GM21529 (cell line): Measurements from ENCODE around the gene PTPRN2.

Experiments used
- ATAC-seq: cut with Tn5 transposase; IDR thresholded peaks from one replicate; pipeline ENCODE4 v1.9.1; 2021; ENCODE audit not compliant: unreplicated experiment

Gene PTPRN2

GRCh38 chr7:157978766-157979165 is 608.9 kb downstream of the PTPRN2 start:
- ATAC-seq = no peak

DNA sequence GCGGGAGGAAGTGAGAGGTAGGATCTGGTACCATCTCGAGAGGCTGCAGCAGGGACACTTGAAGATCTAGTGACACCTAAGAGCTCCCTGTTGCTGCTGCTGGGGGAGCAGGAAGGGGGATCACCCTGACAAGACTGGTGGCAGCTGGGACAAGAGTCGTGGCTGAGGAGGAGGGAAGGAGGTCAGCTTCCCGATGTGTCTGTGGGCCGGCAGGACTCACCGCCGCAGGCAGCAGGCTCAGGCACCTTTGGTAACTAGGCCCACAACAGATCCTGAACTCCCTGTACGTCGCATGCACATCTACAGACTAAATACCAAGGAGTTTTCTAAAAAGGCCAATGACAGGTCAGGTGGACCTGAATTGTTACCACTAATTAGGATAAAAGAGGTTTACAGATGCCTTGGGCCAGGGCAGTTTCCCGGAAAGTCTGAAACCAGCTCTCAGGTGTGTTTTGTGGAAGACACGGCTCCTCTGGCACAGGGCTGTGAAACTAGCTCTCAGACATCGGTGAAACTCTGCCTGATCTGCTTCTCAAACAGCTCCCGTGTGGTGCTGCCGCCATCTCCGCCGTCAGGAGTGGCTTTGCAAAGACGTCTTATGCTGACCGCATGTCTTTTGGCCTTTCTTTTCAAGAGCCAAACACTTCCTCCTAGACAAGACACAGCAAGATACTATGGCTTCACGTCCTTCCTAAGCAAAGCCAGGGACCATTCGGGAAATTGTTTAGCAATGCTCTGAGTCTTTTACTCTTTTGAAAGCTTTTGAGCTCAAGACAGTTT is 609.7 kb downstream of the PTPRN2 start:
- ATAC-seq = no peak

GRCh38 chr7:157977306-157977705 is 610.3 kb downstream of the PTPRN2 start:
- ATAC-seq = no peak

DNA sequence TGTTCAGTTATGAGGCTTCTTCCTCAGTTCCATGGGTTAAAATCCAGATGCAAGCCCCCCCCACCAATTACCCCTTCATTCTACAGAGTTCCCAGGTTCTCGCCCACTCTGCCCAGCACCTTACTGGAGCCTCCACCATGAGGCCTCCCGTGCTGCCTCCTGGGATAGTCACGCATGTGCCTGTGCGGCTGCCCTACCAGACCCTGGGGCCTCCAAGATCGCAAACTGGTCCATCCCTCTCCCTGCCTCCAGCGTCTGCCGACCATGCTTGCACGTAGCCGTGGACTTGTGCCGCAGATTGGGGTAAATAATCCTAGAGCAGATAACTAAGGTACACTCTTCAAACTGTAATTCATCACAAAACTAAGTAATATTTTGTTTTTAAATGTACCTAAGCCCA is 611.2 kb downstream of the PTPRN2 start:
- ATAC-seq = no peak

GRCh38 chr7:157975401-157976372 is 611.9 kb downstream of the PTPRN2 start:
- ATAC-seq = no peak

- ATAC-seq = no peak
Measured at GRCh38 chr7:157974678-157975230, 612.9 kb downstream of the PTPRN2 start.

GRCh38 chr7:157973971-157974677 is 613.5 kb downstream of the PTPRN2 start:
- ATAC-seq = no peak

GRCh38 chr7:157972914-157973313 is 614.7 kb downstream of the PTPRN2 start:
- ATAC-seq = no peak

GRCh38 chr7:157971501-157971900 is 616.1 kb downstream of the PTPRN2 start:
- no peak for ATAC-seq

DNA sequence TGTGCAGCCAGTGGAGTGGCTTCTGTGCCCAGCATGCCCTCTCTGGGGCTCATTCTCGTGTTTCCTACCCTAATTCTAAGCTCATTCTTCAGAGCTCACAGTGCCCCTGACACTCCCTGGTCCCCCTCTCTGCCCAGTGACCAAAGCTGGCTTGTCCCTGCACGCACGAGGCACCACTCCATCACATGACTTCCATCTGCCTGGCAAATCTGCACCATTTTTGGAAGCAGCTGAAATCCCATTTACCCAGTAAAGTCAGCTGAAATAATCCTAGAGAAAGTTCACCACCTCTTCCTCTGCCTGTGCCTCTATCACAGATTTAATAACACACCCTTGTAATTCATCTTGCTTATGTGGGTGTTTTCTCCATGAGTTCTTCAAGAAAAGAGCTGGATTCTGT is 616.9 kb downstream of the PTPRN2 start:
- no peak for ATAC-seq

DNA sequence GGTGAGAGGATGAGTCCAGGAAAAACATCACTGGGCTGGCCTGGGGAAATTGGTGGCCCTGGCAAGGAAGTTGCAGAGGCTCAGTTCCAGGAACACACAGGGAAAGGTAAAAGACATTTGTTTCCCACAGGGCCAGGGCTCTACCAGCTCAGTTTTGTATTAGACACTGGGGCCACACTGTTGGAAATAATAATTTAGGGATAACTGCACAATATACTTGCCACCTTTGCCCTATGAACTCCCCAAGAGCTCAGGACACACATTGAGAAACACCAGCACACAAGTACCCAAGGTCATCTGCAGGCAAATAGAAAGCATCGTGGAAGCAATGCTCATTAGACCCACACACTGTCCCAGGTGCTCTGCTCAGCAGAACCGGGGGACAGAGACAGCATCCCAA is 617.6 kb downstream of the PTPRN2 start:
- no peak for ATAC-seq

GRCh38 chr7:157966490-157966889 is 621.1 kb downstream of the PTPRN2 start:
- no peak for ATAC-seq

DNA sequence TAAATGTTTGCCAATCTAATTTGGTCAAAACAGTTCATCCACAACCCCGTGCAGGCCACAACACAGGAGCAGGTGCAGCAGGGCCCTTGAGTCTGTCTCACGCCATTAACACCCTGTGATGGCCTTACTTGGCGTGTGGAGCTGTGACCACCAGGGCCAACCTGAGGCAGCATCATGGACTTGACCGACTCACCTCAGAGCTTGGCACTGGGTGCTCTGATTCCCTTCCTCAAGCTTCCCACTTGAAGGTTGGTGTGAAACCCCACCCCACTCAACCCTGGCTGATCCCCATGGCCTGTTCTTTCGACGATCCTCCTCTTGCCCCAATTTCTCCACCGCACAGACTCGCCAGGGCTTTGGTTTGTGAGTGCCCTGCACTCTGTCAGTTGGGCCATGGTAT is 623.1 kb downstream of the PTPRN2 start:
- ATAC-seq = no peak

- ATAC-seq = no peak
Measured at GRCh38 chr7:157964016-157964415, 623.6 kb downstream of the PTPRN2 start.

- no peak for ATAC-seq
Measured at GRCh38 chr7:157963526-157963925, 624.1 kb downstream of the PTPRN2 start.

GRCh38 chr7:157962458-157963306 is 624.9 kb downstream of the PTPRN2 start:
- ATAC-seq = no peak

DNA sequence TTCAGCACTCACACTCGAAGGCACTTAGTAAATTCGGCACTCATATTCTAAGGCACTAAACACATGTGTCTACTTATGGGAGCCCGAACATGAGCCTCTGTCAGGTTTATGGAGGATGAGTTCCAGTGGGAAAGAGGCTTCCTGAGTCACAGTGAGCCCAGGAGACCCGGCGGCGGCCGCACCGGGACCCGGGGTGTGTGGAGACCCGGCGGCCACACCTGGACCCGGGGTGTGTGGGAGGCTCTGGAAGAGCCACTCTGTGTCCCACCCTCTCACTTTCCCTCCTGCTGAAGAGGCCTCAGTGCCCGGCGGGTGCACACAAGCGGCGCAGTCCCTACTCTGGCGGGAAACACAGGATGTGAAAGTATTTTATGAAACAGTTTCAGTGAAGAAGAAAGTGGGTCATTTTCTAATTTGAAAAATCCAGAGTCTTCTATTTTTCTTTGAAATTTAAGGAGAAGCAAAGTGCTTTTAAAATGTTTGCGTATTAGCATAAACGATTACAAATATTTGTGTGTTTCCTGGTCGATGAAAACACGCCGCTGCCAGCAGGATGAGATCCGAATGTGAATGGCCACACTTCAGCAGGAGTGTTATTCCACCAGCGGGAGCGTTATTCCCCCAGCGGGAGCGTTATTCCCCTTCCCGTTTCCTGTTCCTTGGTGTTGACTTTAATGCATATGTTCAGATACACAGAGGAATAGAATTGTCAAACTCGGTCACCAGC is 625.7 kb downstream of the PTPRN2 start:
- no peak for ATAC-seq

GRCh38 chr7:157955348-157955999 is 632.1 kb downstream of the PTPRN2 start:
- ATAC-seq = no peak

DNA sequence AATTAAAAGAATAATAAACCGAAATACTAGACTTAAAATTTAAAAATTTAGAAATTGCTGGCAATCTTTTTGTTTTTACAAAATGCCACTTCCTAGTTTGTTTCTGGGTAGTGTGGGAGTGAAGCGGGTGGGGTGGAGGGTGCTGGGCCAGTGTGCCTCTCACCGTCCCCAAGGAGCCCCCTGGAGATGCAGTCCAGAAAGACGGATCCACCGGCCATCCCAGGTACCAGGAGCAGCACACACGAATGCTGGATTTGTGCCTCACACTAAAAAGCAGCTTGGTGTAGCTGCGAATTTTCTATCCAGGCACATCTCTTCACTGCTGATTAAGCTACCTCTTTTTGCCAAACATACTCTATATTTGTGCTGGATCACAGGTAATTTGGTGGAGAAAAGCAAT is 632.7 kb downstream of the PTPRN2 start:
- no peak for ATAC-seq
